Measurements from ENCODE around the gene ZIC3.
"Not testable (repeated sequence)": the region's sequence is repeated elsewhere in the genome, so short reads cannot be mapped to it uniquely, and the experiment has no call there.

ZIC3 gene

DNA sequence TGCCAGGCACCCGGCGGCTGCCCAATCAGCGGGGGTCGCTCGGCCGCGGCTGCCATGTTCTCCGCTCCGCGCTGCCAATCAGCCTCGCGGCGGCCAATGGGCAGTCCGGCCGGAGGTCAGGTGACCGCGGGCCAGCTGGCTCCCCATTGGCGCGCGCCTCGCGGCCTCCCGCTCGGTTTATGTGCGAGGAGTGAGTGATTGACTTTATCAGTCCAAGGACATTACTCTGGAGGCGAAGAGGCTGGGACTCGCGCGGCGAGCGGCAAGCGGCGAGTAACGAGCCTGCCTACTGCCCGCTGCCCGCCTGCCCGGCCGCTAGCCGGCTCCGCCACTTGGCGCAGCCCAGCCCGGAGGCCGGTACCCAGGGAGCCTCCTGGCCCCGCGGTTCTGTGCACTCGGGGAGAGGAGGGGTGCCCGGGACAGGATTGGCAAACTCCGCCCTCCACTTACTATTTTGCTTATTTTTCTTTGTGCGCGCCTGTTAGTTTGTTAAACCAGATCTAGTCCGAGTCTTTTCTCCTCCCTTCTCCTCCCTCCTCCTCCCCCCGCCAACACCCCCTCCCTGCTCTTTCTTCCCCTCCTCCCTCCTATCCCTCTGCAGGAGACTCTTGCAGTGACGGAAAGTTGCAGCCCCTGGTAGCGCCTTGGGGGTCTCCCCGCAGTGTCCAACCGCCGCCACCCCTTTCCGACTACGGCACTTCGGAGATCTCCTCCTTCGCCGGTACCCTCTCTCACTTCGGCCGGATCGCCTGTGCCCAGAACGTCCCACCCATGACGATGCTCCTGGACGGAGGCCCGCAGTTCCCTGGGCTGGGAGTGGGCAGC lies at the start of gene ZIC3:
Gene ZIC3, plus strand, starts transcription at position 207 of the 825 bp plus-strand sequence. Its CDS starts 565 bp downstream, at position 772.
- DNase-seq = no peak

DNA sequence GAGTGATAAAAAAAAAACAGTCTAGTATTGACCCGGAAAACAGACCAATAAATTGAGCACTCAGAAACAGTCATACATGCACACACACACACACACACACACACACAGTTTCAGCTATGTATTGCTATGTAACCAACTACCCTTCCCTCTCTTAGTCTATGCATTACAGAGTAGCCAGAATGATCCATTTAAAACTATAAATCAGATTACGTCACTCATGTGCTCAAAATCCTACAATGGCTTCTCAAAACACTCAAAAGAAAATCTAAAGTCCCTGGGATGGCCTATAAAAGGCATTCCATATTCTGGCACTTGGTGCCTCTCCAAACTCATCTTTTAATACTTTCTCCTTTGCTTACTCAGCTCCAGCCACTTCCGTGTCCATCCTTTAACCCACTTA lies 46.5 kb upstream of the ZIC3 start:
- no peak for DNase-seq

DNA sequence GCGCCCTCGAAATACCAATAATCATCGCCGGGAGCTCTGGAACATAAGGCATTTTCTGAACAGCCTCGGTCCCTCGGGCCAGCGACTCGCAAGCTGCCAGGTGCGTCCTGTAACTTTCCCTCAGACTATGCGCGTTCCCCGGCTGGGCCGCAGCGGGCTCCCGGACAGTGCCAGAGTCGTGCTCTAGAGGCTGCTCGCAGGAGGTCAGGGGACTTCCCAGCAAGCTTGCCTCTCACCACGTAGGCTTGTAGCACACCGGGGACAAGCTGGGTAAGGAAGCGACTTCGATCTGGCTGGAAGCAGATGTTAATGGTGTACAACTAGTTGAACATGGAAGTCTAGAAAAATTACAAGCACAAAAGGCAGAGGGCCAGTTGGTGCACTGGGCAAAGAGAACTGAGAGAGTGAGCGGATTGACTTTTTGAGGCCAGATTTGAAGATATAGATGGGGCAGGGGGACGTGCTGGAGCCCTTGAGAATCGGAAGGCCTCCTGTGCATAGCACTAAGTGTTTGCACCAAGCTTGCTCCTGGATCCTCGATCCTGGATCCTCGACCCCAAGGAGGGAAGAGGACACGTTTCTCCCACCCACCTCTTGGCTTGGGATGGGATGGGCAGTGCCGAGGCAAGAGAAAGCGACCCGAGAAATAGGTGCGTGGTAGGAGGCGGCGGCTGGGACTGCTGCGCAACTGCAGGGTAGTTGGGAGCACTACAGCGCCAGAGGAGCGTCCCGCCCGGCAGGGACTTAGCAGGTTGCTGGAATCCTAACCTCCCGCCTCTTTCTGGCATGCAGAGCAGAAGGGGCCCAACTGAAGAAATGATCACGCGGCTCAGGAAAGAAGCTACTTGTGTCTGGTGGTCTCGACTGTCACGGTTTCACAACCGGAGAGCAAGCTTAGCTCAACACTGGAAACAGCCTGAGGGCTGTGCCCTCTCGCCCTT lies 19.9 kb upstream of the ZIC3 start:
- DNase-seq = no peak

DNA sequence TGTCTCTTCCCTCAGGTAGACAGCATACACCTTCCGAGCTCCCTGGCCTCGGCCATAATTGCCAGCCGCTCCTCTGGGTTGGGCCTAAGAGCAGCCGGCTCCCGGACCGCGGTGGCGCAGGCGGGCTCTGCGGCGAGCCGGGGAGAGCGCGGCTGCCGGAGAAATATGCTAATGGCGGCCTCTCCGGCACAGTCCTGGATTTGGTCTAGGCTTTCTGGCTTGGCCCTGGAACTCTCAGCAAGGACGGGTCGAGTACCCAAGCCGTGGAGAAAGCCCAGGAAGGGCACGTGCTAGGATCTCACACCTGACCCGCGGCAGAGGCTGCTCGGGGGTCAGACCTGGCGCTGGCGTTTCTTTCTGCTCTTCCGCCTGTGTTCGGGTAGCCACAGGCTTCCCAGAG lies 18.6 kb upstream of the ZIC3 start:
- no peak for DNase-seq

DNA sequence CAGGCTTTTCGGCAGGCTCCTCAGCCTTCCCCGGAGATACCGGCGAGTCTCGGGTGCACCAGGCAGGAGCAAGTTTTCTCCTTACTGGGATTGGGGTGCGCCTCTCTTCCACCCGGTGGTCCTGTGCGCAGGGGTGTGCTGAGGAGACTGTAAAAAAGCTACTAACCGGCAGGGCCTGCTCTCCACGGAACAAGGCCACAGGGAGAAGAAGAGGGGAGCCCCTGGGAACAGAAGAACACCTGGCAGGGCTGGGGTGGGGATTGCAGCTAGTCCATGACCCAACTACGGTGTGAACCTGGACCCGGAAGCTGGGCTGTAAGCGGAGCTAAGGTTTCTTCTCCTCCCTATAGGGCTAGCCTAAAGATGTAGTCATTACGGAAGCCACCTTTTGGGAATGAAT lies 17.7 kb upstream of the ZIC3 start:
- no peak for DNase-seq

DNA sequence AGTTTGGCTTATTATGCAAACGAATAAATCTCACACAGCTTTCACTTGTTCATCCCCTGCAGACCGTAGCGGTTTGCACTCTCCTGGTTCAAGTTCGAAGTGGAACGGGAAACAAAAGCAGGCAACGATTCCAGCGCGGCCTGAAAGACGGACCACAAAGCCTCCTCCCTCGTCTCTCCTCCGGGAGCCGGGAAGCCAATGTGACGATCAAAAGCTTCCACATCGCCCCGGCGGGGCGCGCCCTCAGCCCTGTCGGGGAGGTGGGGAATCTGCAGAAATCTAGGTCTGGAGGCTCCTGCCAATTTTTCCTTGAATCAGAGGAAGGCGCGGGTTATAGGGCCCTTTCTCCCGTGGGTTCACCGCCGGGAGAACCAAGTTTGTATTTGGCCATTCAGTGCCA lies 16.9 kb upstream of the ZIC3 start:
- DNase-seq = no peak

DNA sequence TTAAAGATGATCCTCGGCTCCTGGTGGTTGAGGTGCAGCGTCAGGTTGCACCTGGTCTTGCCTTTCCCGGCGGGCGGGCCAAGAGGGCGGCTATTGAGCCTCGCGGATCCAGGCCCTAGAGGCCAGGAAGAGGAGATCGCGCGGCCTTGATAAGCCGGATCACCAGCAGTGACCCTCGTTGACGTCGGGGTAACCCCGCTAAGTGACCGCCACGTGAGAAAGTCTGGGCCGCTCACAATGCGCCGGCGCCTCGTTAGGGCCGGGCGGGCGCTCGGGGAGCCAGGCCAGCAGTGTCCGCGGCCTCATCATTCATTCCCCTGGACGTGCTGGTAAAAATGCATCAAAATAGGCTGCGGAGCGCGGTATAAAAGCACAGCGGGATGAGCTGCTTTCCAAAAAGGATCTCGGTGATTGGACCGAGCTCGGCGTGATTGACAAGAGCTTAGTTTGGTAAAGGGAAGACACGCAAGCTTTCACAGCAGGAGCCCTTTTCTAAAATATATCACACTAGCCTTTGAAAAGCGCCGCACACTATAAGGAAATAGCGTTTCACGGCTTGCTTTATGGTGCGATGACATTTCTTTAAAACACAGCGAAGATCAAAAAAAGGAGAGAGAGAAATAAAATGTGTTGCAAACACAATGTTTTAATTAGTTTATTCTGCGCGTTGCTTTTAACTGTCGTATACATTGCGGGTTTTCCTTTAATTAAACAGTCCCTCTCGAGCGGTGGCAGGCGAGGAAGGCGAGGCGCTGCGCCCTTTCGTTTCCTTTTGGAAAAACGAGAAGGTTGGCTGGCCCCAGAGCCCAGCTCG lies 15.9 kb upstream of the ZIC3 start:
- no peak for DNase-seq

DNA sequence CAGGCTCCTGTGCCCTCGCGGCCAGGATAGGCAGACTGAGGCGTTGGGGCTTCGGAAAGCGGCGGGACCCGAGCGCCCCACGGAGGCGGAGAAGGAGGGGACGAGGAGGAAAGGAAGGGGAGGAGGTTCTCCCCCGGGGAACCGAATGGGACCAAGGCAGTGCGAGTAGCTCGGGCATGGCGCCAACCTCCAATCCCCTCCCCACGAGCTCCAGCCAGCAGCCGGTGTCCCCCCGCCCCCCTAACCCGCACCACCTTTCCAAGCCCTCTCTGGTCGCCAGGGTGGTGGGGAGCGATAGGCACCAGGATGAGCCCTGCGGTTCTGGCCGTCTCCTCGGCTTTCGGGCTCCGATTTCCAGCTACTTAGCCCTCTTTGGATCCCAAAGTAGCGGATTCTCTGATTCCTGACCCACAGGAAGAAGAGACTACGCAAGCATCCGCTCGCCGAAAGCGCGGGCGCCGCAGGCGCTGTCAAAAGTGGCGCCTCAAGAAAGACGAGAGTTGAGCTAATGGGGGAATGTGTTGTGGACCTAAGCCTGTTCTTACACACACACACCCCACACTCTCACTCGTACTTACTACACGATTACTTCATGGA lies 15.2 kb upstream of the ZIC3 start:
- DNase-seq = no peak

DNA sequence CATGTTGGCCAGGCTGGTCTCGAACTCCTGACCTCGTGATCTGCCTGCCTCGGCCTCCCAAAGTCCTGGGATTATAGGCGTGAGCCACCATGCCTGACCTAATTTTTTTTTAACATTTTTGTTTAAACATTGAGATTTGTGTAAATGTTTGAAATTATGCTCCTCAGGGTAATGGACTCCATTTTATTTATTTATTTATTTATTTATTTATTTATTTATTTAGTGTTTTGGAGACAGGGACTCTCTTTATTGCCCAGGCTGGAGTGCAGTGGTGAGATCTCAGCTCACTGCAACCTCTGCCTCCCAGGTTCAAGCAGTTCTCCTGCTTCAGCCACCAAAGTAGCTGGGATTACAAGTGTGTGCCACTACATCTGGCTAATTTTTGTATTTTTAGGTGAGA lies 13.8 kb upstream of the ZIC3 start:
- not testable (repeated sequence) for DNase-seq

DNA sequence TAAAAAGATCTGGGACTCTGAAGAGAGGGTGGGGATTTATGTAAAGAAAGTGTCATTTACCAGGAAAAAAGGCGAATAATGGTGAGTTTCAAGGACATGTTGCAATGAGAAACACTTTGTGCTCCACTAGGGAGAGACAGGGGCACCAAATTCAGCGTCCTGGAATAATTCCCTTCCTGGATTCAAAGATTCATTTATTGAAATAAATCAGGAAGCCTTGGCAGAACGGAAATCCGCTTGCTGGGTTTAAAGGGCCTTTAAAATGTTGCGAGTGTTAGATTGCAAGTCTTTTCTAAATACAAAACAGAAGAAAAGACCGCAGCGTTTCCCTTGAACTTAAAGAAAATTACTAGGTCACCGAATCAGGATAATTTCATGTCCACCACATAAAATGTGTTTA lies 3.8 kb upstream of the ZIC3 start:
- no peak for DNase-seq

DNA sequence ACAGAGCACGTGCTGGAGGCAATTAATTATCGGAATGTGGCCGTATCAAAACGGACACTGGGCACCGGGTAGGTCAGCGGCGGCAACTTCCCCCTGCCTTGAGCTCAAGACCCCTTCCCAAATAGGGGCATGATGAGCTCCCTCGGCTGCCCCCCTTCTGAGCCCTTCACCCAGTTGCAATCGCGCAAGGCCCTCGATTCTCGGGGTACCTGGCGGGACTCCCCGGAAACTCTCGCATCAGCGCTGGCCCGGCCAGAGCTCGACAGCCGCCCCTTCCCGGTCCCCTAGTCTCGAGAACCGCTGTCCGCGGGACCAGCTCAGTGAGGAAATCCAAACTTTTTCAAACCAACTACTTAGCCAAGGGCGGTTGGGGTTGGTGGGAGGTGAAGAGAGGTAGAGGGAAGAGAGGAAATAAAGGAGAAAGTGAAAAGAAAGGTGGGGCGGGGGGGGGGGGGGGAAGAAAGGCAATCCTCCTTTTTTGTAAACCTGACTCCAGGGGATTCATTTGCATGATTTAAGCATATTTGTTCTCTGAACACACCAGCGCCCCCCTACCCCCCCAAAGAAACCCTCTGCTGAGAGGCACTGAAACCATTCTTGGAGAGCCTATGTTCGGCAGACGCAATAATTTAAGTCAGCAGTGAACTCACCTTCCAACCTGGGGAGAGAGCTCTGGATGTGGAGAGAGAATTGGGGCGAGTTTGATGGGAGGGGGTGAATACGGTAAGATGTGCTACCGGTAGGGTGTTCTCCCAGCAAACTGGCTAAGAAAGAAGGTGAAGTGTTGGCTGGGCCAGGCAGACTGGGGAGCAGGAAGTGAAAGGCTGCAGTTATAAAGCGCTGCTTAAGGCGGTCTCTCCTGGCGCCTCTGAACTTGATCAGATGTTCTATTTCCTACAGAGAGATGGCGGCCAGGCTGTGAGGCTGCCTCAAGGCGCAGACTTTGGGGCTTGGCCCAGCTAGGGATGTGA lies 2.0 kb upstream of the ZIC3 start:
- no peak for DNase-seq

DNA sequence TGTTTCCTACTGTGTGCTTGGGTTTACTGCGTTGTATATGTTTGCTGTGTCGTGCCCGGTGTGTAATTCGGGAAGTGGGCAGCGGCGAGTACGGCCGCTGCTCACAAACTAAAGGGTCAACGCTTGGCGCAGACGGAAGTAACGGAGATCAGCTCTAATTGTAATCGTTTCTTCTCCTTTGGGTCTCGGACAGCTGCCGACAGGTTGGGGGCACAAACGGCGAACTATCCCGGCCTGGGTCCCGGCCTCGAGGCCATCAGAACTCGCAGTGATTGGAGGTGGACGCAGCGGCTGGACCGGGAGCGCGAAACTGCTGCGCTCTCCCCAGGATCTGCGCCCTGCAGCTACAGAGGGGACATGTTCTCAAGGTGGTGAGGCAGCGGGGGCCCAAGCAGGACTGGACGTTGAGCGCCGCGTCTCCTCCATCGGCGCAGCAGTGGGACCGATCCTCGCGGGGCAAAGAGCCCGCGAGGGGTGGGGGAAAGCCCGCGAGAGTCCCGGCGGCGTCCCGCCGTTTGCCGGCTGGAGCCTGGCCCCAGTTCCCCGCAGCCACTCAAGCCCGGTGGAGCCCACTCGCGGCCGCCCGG lies 516 bp upstream of the ZIC3 start:
- no peak for DNase-seq

DNA sequence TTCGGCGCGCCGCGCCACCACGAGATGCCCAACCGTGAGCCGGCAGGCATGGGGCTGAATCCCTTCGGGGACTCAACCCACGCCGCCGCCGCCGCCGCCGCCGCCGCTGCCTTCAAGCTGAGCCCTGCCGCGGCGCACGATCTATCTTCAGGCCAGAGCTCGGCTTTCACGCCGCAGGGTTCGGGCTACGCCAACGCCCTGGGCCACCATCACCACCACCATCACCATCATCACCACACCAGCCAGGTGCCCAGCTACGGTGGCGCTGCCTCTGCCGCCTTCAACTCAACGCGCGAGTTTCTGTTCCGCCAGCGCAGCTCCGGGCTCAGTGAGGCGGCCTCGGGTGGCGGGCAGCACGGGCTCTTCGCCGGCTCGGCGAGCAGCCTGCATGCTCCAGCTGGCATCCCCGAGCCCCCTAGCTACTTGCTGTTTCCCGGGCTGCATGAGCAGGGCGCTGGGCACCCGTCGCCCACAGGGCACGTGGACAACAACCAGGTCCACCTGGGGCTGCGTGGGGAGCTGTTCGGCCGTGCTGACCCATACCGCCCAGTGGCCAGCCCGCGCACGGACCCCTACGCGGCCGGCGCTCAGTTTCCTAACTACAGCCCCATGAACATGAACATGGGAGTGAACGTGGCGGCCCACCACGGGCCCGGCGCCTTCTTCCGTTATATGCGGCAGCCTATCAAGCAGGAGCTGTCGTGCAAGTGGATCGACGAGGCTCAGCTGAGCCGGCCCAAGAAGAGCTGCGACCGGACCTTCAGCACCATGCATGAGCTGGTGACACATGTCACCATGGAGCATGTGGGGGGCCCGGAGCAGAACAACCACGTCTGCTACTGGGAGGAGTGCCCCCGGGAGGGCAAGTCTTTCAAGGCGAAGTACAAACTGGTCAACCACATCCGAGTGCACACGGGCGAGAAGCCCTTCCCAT lies 1.1 kb downstream of the ZIC3 start:
- no peak for DNase-seq

DNA sequence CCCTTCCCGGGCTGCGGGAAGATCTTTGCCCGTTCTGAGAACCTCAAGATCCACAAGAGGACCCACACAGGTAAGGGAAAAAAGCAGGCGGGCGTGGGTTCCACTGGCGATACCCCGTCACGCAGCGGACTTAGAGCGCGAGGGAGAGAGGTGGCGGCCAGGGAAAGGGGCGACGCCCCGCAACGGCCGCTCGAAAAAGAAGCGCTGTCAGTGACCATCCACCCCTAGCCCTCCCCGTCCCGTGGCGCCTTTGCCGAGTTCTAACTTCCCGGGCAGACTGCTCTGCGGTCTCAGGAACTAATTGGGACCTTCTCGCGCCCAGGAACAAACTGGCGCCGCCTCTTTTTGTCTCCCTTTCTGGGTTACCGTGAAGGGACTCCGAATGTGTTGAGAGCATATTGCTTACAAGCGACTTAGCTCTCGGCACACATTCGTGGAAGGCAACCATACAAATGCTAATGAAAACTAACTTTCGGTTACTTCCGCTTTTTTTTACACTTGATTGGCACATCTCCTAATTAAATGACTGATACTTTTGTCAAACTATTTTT lies 1.8 kb downstream of the ZIC3 start:
- DNase-seq = no peak

DNA sequence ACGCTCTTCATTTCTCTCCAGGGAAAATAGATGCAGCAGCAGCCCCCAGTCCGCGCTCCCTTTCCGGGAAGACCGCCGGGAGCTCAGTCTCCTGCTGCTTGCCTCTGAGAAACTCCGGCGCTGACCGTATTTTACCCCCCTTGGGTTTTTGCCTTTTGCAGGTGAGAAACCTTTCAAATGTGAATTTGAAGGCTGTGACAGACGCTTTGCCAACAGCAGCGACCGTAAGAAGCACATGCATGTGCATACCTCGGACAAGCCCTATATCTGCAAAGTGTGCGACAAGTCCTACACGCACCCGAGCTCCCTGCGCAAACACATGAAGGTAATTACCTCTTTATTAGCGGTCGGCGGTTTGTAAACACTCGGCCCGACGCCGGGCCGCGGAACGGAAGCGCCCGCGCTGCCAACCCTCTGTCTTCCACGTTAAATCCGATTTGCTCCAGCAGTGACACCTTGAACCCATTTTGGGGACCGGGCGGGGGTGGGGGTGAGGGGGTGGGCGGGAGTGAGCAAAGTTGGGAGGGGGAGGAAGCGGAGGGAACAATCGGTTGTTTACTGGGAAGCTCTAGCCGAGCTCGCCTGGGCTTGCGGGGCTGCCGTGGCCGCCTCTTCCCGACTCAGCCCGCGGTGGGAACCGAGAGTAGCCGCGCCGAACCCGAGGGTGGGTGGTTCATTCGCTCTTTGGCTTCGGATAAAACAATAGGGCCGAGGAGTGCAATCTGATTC lies 3.0 kb downstream of the ZIC3 start:
- no peak for DNase-seq

DNA sequence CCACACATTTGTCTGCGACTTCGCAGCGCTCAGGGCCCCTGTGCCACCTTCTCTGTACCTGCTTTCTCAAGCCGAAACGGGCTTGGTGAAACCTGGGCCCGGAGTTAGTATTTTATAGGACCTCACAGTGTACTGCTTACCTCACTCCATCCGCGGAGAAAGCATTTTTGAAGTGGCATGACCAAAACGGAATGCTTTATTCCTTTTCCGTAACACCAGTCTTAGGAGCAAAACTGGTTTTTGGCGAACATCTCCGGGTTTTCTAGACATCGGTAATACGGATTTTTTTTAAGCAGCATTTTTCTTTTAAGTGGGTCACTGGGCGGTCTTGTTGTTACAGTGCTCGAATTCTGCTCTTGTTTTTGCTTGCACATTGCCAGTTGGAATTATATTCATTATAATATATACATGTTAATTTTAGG lies 3.6 kb downstream of the ZIC3 start:
- DNase-seq = no peak

DNA sequence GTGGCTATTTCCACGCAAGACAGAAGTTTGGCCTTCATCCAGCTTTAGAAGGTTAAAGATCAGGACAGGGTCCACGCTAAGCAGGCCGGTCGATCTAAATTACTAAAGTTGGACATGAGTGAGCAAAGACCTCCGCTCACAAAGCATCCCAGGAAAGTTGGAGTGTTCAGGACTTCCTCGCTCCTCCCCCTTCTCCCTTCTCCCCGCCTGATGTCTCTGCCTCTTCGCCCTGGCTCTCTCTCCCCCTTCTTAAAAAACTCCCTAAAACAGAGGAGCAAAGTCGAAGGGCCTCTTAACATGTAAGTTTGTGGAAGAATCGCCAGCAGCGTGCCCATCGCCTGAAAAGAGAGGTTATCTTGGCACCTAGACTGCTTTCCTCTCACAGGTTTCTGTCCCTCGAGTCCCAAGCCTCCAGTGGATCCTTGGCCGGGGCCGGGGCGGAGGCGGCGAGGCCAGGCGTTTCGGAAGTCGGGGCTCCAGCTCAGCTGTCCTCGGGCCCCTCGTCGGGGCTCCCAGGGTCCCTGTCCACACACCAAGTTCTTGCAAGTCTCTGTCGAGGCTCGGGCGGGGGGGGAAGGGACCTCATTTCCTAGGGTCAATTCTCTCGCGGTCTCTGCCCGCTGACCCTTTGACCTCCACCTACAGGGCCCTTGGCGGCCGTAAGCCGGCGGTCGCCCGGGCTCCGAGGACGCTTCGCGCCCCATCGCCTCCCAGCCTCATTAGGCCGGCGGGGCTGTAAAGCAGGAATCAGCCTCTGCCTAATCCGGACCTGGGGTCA lies 7.6 kb downstream of the ZIC3 start:
- DNase-seq = no peak
